RWPE1 (cell line): ENCODE measurements around the gene IL20RB.
"Not testable (repeated sequence)": the region's sequence is repeated elsewhere in the genome, so short reads cannot be mapped to it uniquely, and the experiment has no call there.

Experiments used
- CTCF ChIA-PET: fragments of 350-600 bp; sonication (Branson Sonifier 250); formaldehyde crosslinking; extraction: SDS; loops from one replicate; lab custom pipeline; 2021; lab: Yijun Ruan, JAX
- POLR2A ChIA-PET: fragments of 400-600 bp; formaldehyde crosslinking; extraction: SDS; loops from one replicate; lab custom pipeline; 2020; ENCODE audit warnings: antibody characterized with exemption; ENCODE audit not compliant: low non-redundant PET; lab: Yijun Ruan, JAX
- DNase-seq: peaks from one replicate; pipeline ENCODE4 v3.0.0; 2012; ENCODE audit warnings: low spot score
- H3K27ac ChIP-seq: fragments of 450-650 bp; 2 replicates; pipeline ENCODE4 v1.5.1; 2017
- CTCF ChIP-seq: fragments of 450-650 bp; conservative IDR thresholded peaks from 2 replicates; pipeline ENCODE4 v1.5.1; 2017; ENCODE audit warnings: low read depth, mild to moderate bottlenecking

Gene IL20RB

GRCh38 chr3:136956971-136957370 lies 812 bp upstream of the IL20RB start:
- DNase-seq = no peak
- CTCF ChIA-PET = interaction anchor here (2.5 kb wide), 1 partner anchor 57 kb away, joined by 10 read pairs; no protein-coding TSS in a partner anchor
- H3K27ac ChIP-seq = no peak overlapping the region
- POLR2A ChIA-PET = interaction anchor here (1.4 kb wide), 1 partner anchor 95 kb away, joined by 9 read pairs; the partner anchor contains the start of gene NCK1
- no peak for TF ChIP-seq CTCF

- H3K27ac ChIP-seq = peak overlapping the region; percentile 97
- DNase-seq = no peak
- no peak for TF ChIP-seq CTCF
- ChIA-PET CTCF (interaction anchor here (1.1 kb wide), 1 partner anchor 55 kb away, joined by 5 read pairs; no protein-coding TSS in a partner anchor), POLR2A (interaction anchor here (0.6 kb wide), 1 partner anchor 28 kb away, joined by 4 read pairs; no protein-coding TSS in a partner anchor)
Observed at GRCh38 chr3:136958939-136959338, 1.2 kb downstream of the IL20RB start.

- H3K27ac ChIP-seq = peak overlapping the region; percentile 97
- DNase-seq = no peak
- POLR2A ChIA-PET = no interaction called here
- no peak for TF ChIP-seq CTCF
- CTCF ChIA-PET = interaction anchor here (0.6 to 1.1 kb wide), 2 partner anchors 54 to 117 kb away, joined by 3 to 5 read pairs; no protein-coding TSS in a partner anchor
Observed at GRCh38 chr3:136959599-136959998, 1.8 kb downstream of the IL20RB start.

GRCh38 chr3:136960838-136961836 lies 3.4 kb downstream of the IL20RB start:
- ChIA-PET POLR2A (interaction anchor here (0.7 kb wide), 1 partner anchor 498 kb away, joined by 3 read pairs; no protein-coding TSS in a partner anchor), CTCF (interaction anchor here (0.6 kb wide), 1 partner anchor 201 kb away, joined by 5 read pairs; no protein-coding TSS in a partner anchor)
- no peak for TF ChIP-seq CTCF
- peak; percentile 75 for DNase-seq
- H3K27ac ChIP-seq = peak overlapping the region; percentile 97

GRCh38 chr3:136962927-136963326 lies 5.1 kb downstream of the IL20RB start:
- POLR2A ChIA-PET = interaction anchor here (0.7 kb wide), 1 partner anchor 39 kb away, joined by 7 read pairs; no protein-coding TSS in a partner anchor
- CTCF ChIA-PET = interaction anchor here (0.6 kb wide), 1 partner anchor 34 kb away, joined by 5 read pairs; no protein-coding TSS in a partner anchor
- no peak for TF ChIP-seq CTCF
- H3K27ac ChIP-seq = peak overlapping the region; percentile 84
- DNase-seq = no peak

- DNase-seq, CTCF ChIA-PET, POLR2A ChIA-PET, H3K27ac ChIP-seq: not testable (repeated sequence)
Observed at GRCh38 chr3:136969539-136969938, 11.8 kb downstream of the IL20RB start.
